H9 (cell line): ENCODE results near the gene REG1A. TPM values are rescaled to one million over a fixed set of nuclear protein-coding genes. Genes with fewer than 3 reads are reported as not detected.
A peak's percentile ranks its signal among the peaks of the same experiment; 100 is the strongest.

Source experiments
- DNase-seq: peaks from one replicate; pipeline ENCODE4 v3.0.0-alpha.2; 2017
- H2AFZ ChIP-seq: one replicate; pipeline ENCODE4 v1.6.1; 2013; ENCODE audit warnings: mild to moderate bottlenecking, low read length, control low read depth, moderate library complexity
- H2AK5ac ChIP-seq: 2 replicates; pipeline ENCODE4 v1.6.1; 2013; ENCODE audit warnings: low read length, control low read depth, mixed read lengths; ENCODE audit not compliant: insufficient read length
- H2BK120ac ChIP-seq: one replicate; pipeline ENCODE4 v1.6.1; 2013; ENCODE audit warnings: low read depth, mild to moderate bottlenecking, low read length, control low read depth, inconsistent platforms; ENCODE audit not compliant: poor library complexity, severe bottlenecking
- H2BK12ac ChIP-seq: 2 replicates; pipeline ENCODE4 v1.6.1; 2013; ENCODE audit warnings: low read length, control low read depth, mixed read lengths, low read depth; ENCODE audit not compliant: insufficient read length
- H2BK15ac ChIP-seq: 2 replicates; pipeline ENCODE4 v1.6.1; 2013; ENCODE audit warnings: low read depth, low read length, control low read depth
- H2BK20ac ChIP-seq: one replicate; pipeline ENCODE4 v1.6.1; 2013; ENCODE audit warnings: low read depth, mild to moderate bottlenecking, low read length, control low read depth, inconsistent platforms; ENCODE audit not compliant: poor library complexity, severe bottlenecking
- H2BK5ac ChIP-seq: 2 replicates; pipeline ENCODE4 v1.6.1; 2013; ENCODE audit warnings: low read length, control low read depth, mixed read lengths; ENCODE audit not compliant: insufficient read length
- H3K14ac ChIP-seq: 2 replicates; pipeline ENCODE4 v1.6.1; 2013; ENCODE audit warnings: low read length, control low read depth; ENCODE audit not compliant: insufficient read depth
- H3K18ac ChIP-seq: 2 replicates; pipeline ENCODE4 v1.6.1; 2013; ENCODE audit warnings: low read depth, mild to moderate bottlenecking, mixed read lengths, low read length, control low read depth; ENCODE audit not compliant: insufficient read length
- H3K23ac ChIP-seq: 2 replicates; pipeline ENCODE4 v1.6.1; 2013; ENCODE audit warnings: low read length, control low read depth, mixed read lengths, low read depth; ENCODE audit not compliant: insufficient read length
- H3K23me2 ChIP-seq: 2 replicates; pipeline ENCODE4 v1.6.1; 2013; ENCODE audit warnings: low read depth, mild to moderate bottlenecking, mixed read lengths, low read length, control low read depth; ENCODE audit not compliant: insufficient read length, poor library complexity, severe bottlenecking
- H3K27ac ChIP-seq: 2 replicates; pipeline ENCODE4 v1.5.1; 2013; ENCODE audit warnings: low read length, control low read depth, mixed read lengths, low read depth; ENCODE audit not compliant: insufficient read length
- H3K27me3 ChIP-seq: 2 replicates; pipeline ENCODE4 v1.6.1; 2013; ENCODE audit warnings: low read length, control low read depth, inconsistent platforms; ENCODE audit not compliant: insufficient read depth
- H3K4ac ChIP-seq: 2 replicates; pipeline ENCODE4 v1.6.1; 2013; ENCODE audit warnings: low read depth, mild to moderate bottlenecking, control low read depth, inconsistent platforms, low read length, moderate library complexity
- H3K4me1 ChIP-seq: 2 replicates; pipeline ENCODE4 v1.6.1; 2013; ENCODE audit warnings: low read length, control low read depth, inconsistent platforms; ENCODE audit not compliant: insufficient read depth
- H3K4me2 ChIP-seq: 2 replicates; pipeline ENCODE4 v1.6.1; 2013; ENCODE audit warnings: low read length, control low read depth, mixed read lengths; ENCODE audit not compliant: insufficient read length, insufficient read depth
- H3K56ac ChIP-seq: 2 replicates; pipeline ENCODE4 v1.6.1; 2013; ENCODE audit warnings: low read depth, mild to moderate bottlenecking, mixed read lengths, low read length, control low read depth; ENCODE audit not compliant: insufficient read length
- H3K79me1 ChIP-seq: 2 replicates; pipeline ENCODE4 v1.6.1; 2013; ENCODE audit warnings: low read depth, mild to moderate bottlenecking, moderate library complexity, low read length, control low read depth, inconsistent platforms; ENCODE audit not compliant: insufficient read depth, poor library complexity, severe bottlenecking
- H3K79me2 ChIP-seq: 2 replicates; pipeline ENCODE4 v1.6.1; 2013; ENCODE audit warnings: low read length, control low read depth, inconsistent platforms; ENCODE audit not compliant: insufficient read depth
- H3K9ac ChIP-seq: 2 replicates; pipeline ENCODE4 v1.6.1; 2013; ENCODE audit warnings: low read length, control low read depth, mixed read lengths; ENCODE audit not compliant: insufficient read length; ENCODE audit errors: extremely low read depth
- H3K9me3 ChIP-seq: one replicate; pipeline ENCODE4 v1.6.1; 2013; ENCODE audit warnings: low read depth, low read length, inconsistent platforms; ENCODE audit not compliant: control insufficient read depth
- H3T11ph ChIP-seq: one replicate; pipeline ENCODE4 v1.6.1; 2013; ENCODE audit warnings: mild to moderate bottlenecking, low read length, control low read depth, inconsistent platforms
- H4K20me1 ChIP-seq: one replicate; pipeline ENCODE4 v1.6.1; 2013; ENCODE audit not compliant: control insufficient read depth, insufficient read length, insufficient read depth
- H4K5ac ChIP-seq: 2 replicates; pipeline ENCODE4 v1.6.1; 2013; ENCODE audit warnings: low read depth, mild to moderate bottlenecking, mixed read lengths, low read length, control low read depth; ENCODE audit not compliant: insufficient read length
- H4K8ac ChIP-seq: replicated peaks from 2 replicates; pipeline ENCODE4 v1.6.1; 2013; ENCODE audit warnings: low read length, control low read depth, mixed read lengths, low read depth; ENCODE audit not compliant: insufficient read length
- H4K91ac ChIP-seq: 2 replicates; pipeline ENCODE4 v1.6.1; 2013; ENCODE audit warnings: low read depth, mild to moderate bottlenecking, moderate library complexity, mixed read lengths, low read length, control low read depth; ENCODE audit not compliant: insufficient read length
- H3K27ac Mint-ChIP-seq, 3 experiments: 2 replicates in 2 of 3; 3 replicates in 1 of 3; pipeline ENCODE4 v1.8.0; 2020 to 2021; ENCODE audit warnings: mixed read lengths in 3 of 3, mild to moderate bottlenecking in 1 of 3, moderate library complexity in 1 of 3
- H3K27me3 Mint-ChIP-seq: 2 replicates; pipeline ENCODE4 v1.8.0; 2021; ENCODE audit warnings: low read depth, mild to moderate bottlenecking, moderate library complexity, mixed read lengths
- H3K36me3 Mint-ChIP-seq, 3 experiments: 2 replicates in 2 of 3; 3 replicates in 1 of 3; pipeline ENCODE4 v1.8.0; 2020 to 2021; ENCODE audit warnings: low read depth in 3 of 3, mixed read lengths in 3 of 3; ENCODE audit not compliant: insufficient read depth in 1 of 3
- H3K4me1 Mint-ChIP-seq, 2 experiments: 2 replicates each; pipeline ENCODE4 v1.8.0; 2020; ENCODE audit warnings: mixed read lengths in 2 of 2
- H3K4me3 Mint-ChIP-seq, 2 experiments: 2 replicates in 1 of 2; 3 replicates in 1 of 2; pipeline ENCODE4 v1.8.0; 2020 to 2021; ENCODE audit warnings: mild to moderate bottlenecking in 2 of 2, mixed read lengths in 2 of 2, moderate library complexity in 1 of 2
- H3K9me3 Mint-ChIP-seq, 2 experiments: 2 replicates in 1 of 2; 3 replicates in 1 of 2; pipeline ENCODE4 v1.8.0; 2020; ENCODE audit warnings: mild to moderate bottlenecking in 2 of 2, mixed read lengths in 2 of 2, moderate library complexity in 1 of 2
- WGBS: extraction: QIAGEN DNeasy Blood & Tissue Kit; methylation state at CpG from one replicate; pipeline ENCODE4 v1.1.7; 2013; ENCODE audit warnings: missing lambda C conversion rate, low lambda C conversion rate, mixed read lengths; ENCODE audit not compliant: insufficient read length; ENCODE audit errors: extremely low coverage; 5-methylcytosine and 5-hydroxymethylcytosine counted together
- total RNA-seq: library from RNA; stranded (reverse); gene quantifications from 2 replicates; pipeline ENCODE4 v1.2.1, GENCODE V29; 2021
- TF ChIP-seq, protein P1 (sequence below): fragments of 200-600 bp; sonication (generic); conservative IDR thresholded peaks from 3 replicates; pipeline ENCODE4 v1.8.0; 2021; ENCODE audit warnings: antibody characterized with exemption, mild to moderate bottlenecking

The REG1A gene
- total RNA-seq, 1 experiment from 2014 or later: not detected

- Histone ChIP-seq H2BK120ac (no peak overlapping the region), H3K9ac (no peak overlapping the region), H2AFZ (no peak overlapping the region), H3T11ph (no peak overlapping the region), H3K79me1 (no peaks in the 10 kb centered on the region), H3K27me3 (no peaks in the 10 kb centered on the region), H3K27ac (no peak overlapping the region), H2BK12ac (no peak overlapping the region), H2BK15ac (no peak overlapping the region), H4K5ac (no peak overlapping the region), H3K4me1 (no peaks in the 10 kb centered on the region), H3K9me3 (no peaks in the 10 kb centered on the region), H4K20me1 (no peaks in the 10 kb centered on the region), H4K8ac (no peak overlapping the region), H3K4ac (no peak overlapping the region), H3K4me2 (no peak overlapping the region), H3K18ac (no peak overlapping the region), H3K23ac (no peak overlapping the region), H2BK20ac (no peak overlapping the region), H3K14ac (no peak overlapping the region), H4K91ac (no peak overlapping the region), H2BK5ac (no peak overlapping the region), H2AK5ac (no peak overlapping the region), H3K23me2 (no peaks in the 10 kb centered on the region), H3K56ac (no peak overlapping the region), H3K79me2 (no peaks in the 10 kb centered on the region)
- no peak overlapping the region for H3K4me3 Mint-ChIP-seq
- H3K36me3 Mint-ChIP-seq: no peaks in the 10 kb centered on the region; a peak in 1 of 7 replicates
- WGBS: no CpG with 5 or more reads among the region's 2 CpGs
- H3K4me1 Mint-ChIP-seq: no peaks in the 10 kb centered on the region
- TF ChIP-seq, protein P1, sequence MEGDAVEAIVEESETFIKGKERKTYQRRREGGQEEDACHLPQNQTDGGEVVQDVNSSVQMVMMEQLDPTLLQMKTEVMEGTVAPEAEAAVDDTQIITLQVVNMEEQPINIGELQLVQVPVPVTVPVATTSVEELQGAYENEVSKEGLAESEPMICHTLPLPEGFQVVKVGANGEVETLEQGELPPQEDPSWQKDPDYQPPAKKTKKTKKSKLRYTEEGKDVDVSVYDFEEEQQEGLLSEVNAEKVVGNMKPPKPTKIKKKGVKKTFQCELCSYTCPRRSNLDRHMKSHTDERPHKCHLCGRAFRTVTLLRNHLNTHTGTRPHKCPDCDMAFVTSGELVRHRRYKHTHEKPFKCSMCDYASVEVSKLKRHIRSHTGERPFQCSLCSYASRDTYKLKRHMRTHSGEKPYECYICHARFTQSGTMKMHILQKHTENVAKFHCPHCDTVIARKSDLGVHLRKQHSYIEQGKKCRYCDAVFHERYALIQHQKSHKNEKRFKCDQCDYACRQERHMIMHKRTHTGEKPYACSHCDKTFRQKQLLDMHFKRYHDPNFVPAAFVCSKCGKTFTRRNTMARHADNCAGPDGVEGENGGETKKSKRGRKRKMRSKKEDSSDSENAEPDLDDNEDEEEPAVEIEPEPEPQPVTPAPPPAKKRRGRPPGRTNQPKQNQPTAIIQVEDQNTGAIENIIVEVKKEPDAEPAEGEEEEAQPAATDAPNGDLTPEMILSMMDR: no peak
- peaks cover 3% of the 10 kb centered on the region for H3K27me3 Mint-ChIP-seq
- DNase-seq: no peak
- peak overlapping the region in 1 of 3 experiments; percentile 22; a peak in 1 of 7 replicates for H3K27ac Mint-ChIP-seq
- no peaks in the 10 kb centered on the region for H3K9me3 Mint-ChIP-seq
Measured at GRCh38 chr2:79159030-79159429, 38.7 kb downstream of the REG1A start.
